Ishikawa (cell line): ENCODE measurements around the gene PSMB11.

Experiments used
- CEBPB ChIP-seq: IDR thresholded peaks from 2 replicates; pipeline ENCODE4 v1.6.1; 2012
- CREB1 ChIP-seq: IDR thresholded peaks from 2 replicates; pipeline ENCODE4 v1.6.1; 2012; ENCODE audit warnings: low read depth
- EP300 ChIP-seq: IDR thresholded peaks from 2 replicates; pipeline ENCODE4 v1.6.1; 2012; ENCODE audit warnings: borderline replicate concordance
- FOXM1 ChIP-seq: IDR thresholded peaks from 2 replicates; pipeline ENCODE4 v1.6.1; 2012; ENCODE audit warnings: low read depth, borderline replicate concordance
- RAD21 ChIP-seq: IDR thresholded peaks from 2 replicates; pipeline ENCODE4 v1.6.1; 2012; ENCODE audit warnings: low read depth
- TAF1 ChIP-seq: IDR thresholded peaks from 2 replicates; pipeline ENCODE4 v1.6.1; 2012; ENCODE audit warnings: low read depth, mild to moderate bottlenecking
- TCF12 ChIP-seq: IDR thresholded peaks from 2 replicates; pipeline ENCODE4 v1.6.1; 2012; ENCODE audit warnings: low read depth
- TEAD4 ChIP-seq: IDR thresholded peaks from 2 replicates; pipeline ENCODE4 v1.6.1; 2012
- YY1 ChIP-seq: IDR thresholded peaks from 2 replicates; pipeline ENCODE4 v1.6.1; 2012; ENCODE audit warnings: low read depth
- ZBTB7A ChIP-seq: IDR thresholded peaks from 2 replicates; pipeline ENCODE4 v1.6.1; 2012; ENCODE audit warnings: low read depth
- TF ChIP-seq, protein P1 (sequence below): IDR thresholded peaks from 2 replicates; pipeline ENCODE4 v1.6.1; 2012; ENCODE audit warnings: low read depth, mild to moderate bottlenecking
- TF ChIP-seq, protein P2 (sequence below): IDR thresholded peaks from 2 replicates; pipeline ENCODE4 v1.6.1; 2012
- TF ChIP-seq, protein P3 (sequence below): IDR thresholded peaks from 2 replicates; pipeline ENCODE4 v1.6.1; 2012

DNA sequence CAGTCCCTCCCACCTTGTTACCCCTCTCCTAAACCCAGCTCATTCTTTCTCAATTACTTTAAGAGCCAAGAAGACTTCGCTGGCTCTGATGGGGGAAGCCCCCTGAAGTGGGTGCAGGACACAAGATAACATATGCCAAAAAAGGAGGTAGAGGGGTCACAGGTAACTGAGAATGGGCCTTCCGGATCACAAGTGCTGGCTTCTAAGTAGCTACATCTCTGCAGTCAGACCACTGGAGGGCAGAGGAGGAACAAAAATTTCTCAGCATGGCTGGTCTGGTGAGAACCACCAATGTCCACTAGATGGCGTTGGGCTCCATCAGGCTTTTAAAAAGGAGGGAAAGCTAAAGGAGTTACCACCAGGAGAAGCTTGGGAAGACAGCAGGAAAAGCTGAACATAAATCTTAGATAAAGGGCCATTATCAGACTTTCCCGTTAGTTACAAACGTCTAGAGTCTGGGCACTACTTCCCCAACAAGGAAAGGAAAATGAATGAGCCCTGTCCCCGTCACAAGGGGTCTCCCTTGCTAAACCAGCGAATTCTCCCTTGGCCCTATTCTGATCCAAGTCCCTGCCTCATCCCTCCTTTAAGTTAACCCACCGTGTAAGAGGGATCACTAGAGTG is 26.9 kb downstream of the PSMB11 start:
- TF ChIP-seq FOXM1 (no peak), TCF12 (no peak; the same call in 1 of the 2 replicates), CREB1 (no peak), CEBPB (0 out of 2 replicates have a peak, but pooled peaks have one; percentile 2), EP300 (no peak; the same call in 1 of the 2 replicates), ZBTB7A (no peak), RAD21 (peak; percentile 73), TAF1 (no peak), YY1 (peak; percentile 64; the same call in 1 of the 2 replicates), TEAD4 (peak; percentile 42)
- TF ChIP-seq, protein P1, sequence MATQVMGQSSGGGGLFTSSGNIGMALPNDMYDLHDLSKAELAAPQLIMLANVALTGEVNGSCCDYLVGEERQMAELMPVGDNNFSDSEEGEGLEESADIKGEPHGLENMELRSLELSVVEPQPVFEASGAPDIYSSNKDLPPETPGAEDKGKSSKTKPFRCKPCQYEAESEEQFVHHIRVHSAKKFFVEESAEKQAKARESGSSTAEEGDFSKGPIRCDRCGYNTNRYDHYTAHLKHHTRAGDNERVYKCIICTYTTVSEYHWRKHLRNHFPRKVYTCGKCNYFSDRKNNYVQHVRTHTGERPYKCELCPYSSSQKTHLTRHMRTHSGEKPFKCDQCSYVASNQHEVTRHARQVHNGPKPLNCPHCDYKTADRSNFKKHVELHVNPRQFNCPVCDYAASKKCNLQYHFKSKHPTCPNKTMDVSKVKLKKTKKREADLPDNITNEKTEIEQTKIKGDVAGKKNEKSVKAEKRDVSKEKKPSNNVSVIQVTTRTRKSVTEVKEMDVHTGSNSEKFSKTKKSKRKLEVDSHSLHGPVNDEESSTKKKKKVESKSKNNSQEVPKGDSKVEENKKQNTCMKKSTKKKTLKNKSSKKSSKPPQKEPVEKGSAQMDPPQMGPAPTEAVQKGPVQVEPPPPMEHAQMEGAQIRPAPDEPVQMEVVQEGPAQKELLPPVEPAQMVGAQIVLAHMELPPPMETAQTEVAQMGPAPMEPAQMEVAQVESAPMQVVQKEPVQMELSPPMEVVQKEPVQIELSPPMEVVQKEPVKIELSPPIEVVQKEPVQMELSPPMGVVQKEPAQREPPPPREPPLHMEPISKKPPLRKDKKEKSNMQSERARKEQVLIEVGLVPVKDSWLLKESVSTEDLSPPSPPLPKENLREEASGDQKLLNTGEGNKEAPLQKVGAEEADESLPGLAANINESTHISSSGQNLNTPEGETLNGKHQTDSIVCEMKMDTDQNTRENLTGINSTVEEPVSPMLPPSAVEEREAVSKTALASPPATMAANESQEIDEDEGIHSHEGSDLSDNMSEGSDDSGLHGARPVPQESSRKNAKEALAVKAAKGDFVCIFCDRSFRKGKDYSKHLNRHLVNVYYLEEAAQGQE: no peak
- TF ChIP-seq, protein P2, sequence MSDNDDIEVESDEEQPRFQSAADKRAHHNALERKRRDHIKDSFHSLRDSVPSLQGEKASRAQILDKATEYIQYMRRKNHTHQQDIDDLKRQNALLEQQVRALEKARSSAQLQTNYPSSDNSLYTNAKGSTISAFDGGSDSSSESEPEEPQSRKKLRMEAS: peak; percentile 58; the same call in 1 of the 2 replicates
- TF ChIP-seq, protein P3, sequence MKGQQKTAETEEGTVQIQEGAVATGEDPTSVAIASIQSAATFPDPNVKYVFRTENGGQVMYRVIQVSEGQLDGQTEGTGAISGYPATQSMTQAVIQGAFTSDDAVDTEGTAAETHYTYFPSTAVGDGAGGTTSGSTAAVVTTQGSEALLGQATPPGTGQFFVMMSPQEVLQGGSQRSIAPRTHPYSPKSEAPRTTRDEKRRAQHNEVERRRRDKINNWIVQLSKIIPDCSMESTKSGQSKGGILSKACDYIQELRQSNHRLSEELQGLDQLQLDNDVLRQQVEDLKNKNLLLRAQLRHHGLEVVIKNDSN: no peak
